AG20443 (cell line): ENCODE results near the gene KCNG4.

Experiments
- DNase-seq: peaks from one replicate; pipeline ENCODE4 v3.0.0; 2012; ENCODE audit warnings: low spot score, mixed read lengths

KCNG4 gene

GRCh38 chr16:84182680-84183571 lies 56.9 kb downstream of the KCNG4 start:
- DNase-seq, result no peak

- DNase-seq, result no peak
Measured at GRCh38 chr16:84182104-84182503, 57.7 kb downstream of the KCNG4 start.

GRCh38 chr16:84181144-84181915 lies 58.5 kb downstream of the KCNG4 start:
- no peak for DNase-seq

GRCh38 chr16:84180519-84181140 lies 59.2 kb downstream of the KCNG4 start:
- no peak for DNase-seq

GRCh38 chr16:84179612-84180320 lies 60.0 kb downstream of the KCNG4 start:
- no peak for DNase-seq

GRCh38 chr16:84178892-84179611 lies 60.8 kb downstream of the KCNG4 start:
- no peak for DNase-seq

GRCh38 chr16:84178146-84178765 lies 61.6 kb downstream of the KCNG4 start:
- DNase-seq, result no peak

- DNase-seq, result peak; percentile 57
Measured at GRCh38 chr16:84177741-84178073, 62.1 kb downstream of the KCNG4 start.

- DNase-seq, result no peak
Measured at GRCh38 chr16:84176192-84177053, 63.4 kb downstream of the KCNG4 start.

- DNase-seq, result peak; percentile 68
Measured at GRCh38 chr16:84175350-84176081, 64.3 kb downstream of the KCNG4 start.

- no peak for DNase-seq
Measured at GRCh38 chr16:84174396-84174795, 65.4 kb downstream of the KCNG4 start.

- no peak for DNase-seq
Measured at GRCh38 chr16:84169765-84170310, 70.0 kb downstream of the KCNG4 start.
